K562 (cell line): ENCODE measurements around the gene HGD. TPM values are rescaled to one million over a fixed set of nuclear protein-coding genes. Genes with fewer than 3 reads are reported as not detected.

ENCODE experiments used
- C11orf30 ChIP-seq: fragments of 450-650 bp; IDR thresholded peaks from 2 replicates; pipeline ENCODE4 v1.6.1; 2016; ENCODE audit warnings: low read depth, mild to moderate bottlenecking
- CREM ChIP-seq: IDR thresholded peaks from 2 replicates; pipeline ENCODE4 v1.6.1; 2014; ENCODE audit warnings: antibody characterized with exemption, low read depth
- CSDE1 ChIP-seq, 2 experiments: fragments of 450-650 bp; IDR thresholded peaks; 2 replicates each; pipeline ENCODE4 v1.6.1; 2016; ENCODE audit warnings: mild to moderate bottlenecking in 1 of 2
- DPF2 ChIP-seq: fragments of 450-650 bp; IDR thresholded peaks from 2 replicates; pipeline ENCODE4 v1.6.1; 2016
- E2F6 ChIP-seq, 2 experiments: IDR thresholded peaks; 2 replicates each; pipeline ENCODE4 v1.6.1; 2011; ENCODE audit warnings: borderline replicate concordance in 1 of 2, control low read depth in 1 of 2, low read depth in 1 of 2, low read length in 1 of 2, mild to moderate bottlenecking in 1 of 2, mixed read lengths in 1 of 2, moderate library complexity in 1 of 2; ENCODE audit not compliant: insufficient read depth in 1 of 2, insufficient read length in 1 of 2, poor library complexity in 1 of 2, severe bottlenecking in 1 of 2; ENCODE audit errors: extremely low read depth in 1 of 2
- JUND ChIP-seq, 2 experiments: IDR thresholded peaks; 2 replicates in 1 of 2; 3 replicates in 1 of 2; pipeline ENCODE4 v1.6.1; 2011; ENCODE audit warnings: borderline replicate concordance in 2 of 2, low read depth in 2 of 2, low read length in 2 of 2, improper control_type of control experiment in 1 of 2, missing biosample characterization in 1 of 2, missing genetic modification characterization in 1 of 2, missing genetic modification reagents in 1 of 2
- LARP7 ChIP-seq: fragments of 450-650 bp; IDR thresholded peaks from 2 replicates; pipeline ENCODE4 v1.6.1; 2016
- LEF1 ChIP-seq: fragments of 450-650 bp; IDR thresholded peaks from 2 replicates; pipeline ENCODE4 v1.6.1; 2016; ENCODE audit warnings: mild to moderate bottlenecking
- MAFF ChIP-seq: IDR thresholded peaks from 2 replicates; pipeline ENCODE4 v1.6.1; 2012; ENCODE audit warnings: low read length, improper control_type of control experiment
- MTA3 ChIP-seq: fragments of 450-650 bp; formaldehyde crosslinking; IDR thresholded peaks from 2 replicates; pipeline ENCODE4 v1.6.1; 2017; ENCODE audit warnings: mild to moderate bottlenecking, borderline replicate concordance
- NR2C2 ChIP-seq, 2 experiments: fragments of 200-800 bp in 1 of 2; sonication (Bioruptor generic) in 1 of 2; sonication (generic) in 1 of 2; formaldehyde crosslinking in 1 of 2; IDR thresholded peaks; 2 replicates each; pipeline versions ENCODE4 v1.6.1 to v1.8.0; 2016 to 2022; ENCODE audit warnings: mild to moderate bottlenecking in 1 of 2, missing compliant biosample characterization in 1 of 2, missing genetic modification characterization in 1 of 2, missing genetic modification reagents in 1 of 2
- PHF8 ChIP-seq: fragments of 200-600 bp; sonication (generic); IDR thresholded peaks from 2 replicates; pipeline ENCODE4 v1.6.1; 2012; ENCODE audit warnings: mixed run types, mild to moderate bottlenecking, inconsistent platforms, low read length, moderate library complexity, borderline replicate concordance
- PML ChIP-seq: IDR thresholded peaks from 2 replicates; pipeline ENCODE4 v1.6.1; 2012; ENCODE audit warnings: low read length, inconsistent platforms
- TFAP4 ChIP-seq: sonication (generic); formaldehyde crosslinking; IDR thresholded peaks from 2 replicates; pipeline ENCODE4 v1.8.0; 2022; ENCODE audit warnings: missing genetic modification reagents, mild to moderate bottlenecking, moderate library complexity, borderline replicate concordance
- ZBTB49 ChIP-seq: sonication (generic); formaldehyde crosslinking; IDR thresholded peaks from 2 replicates; pipeline ENCODE4 v1.8.0; 2022; ENCODE audit warnings: missing genetic modification reagents, mild to moderate bottlenecking, borderline replicate concordance
- ZNF143 ChIP-seq: sonication (generic); formaldehyde crosslinking; IDR thresholded peaks from 2 replicates; pipeline ENCODE4 v1.9.0; 2022; ENCODE audit warnings: mild to moderate bottlenecking, missing genetic modification reagents
- ZNF184 ChIP-seq: sonication (generic); formaldehyde crosslinking; IDR thresholded peaks from 2 replicates; pipeline ENCODE4 v1.5.0; 2020; ENCODE audit warnings: missing genetic modification reagents
- ZNF316 ChIP-seq: fragments of 450-650 bp; IDR thresholded peaks from 2 replicates; pipeline ENCODE4 v1.6.1; 2016
- ZNF584 ChIP-seq: fragments of 200-800 bp; sonication (Bioruptor generic); IDR thresholded peaks from 2 replicates; pipeline ENCODE4 v1.6.1; 2016; ENCODE audit warnings: low read depth, mild to moderate bottlenecking, missing genetic modification characterization, missing compliant biosample characterization
- ZNF644 ChIP-seq: fragments of 200-800 bp; sonication (Bioruptor generic); IDR thresholded peaks from 2 replicates; pipeline ENCODE4 v1.6.1; 2016; ENCODE audit warnings: low read depth, missing genetic modification characterization, missing compliant biosample characterization
- ZNF696 ChIP-seq: fragments of 250-450 bp; sonication (Bioruptor Pico); conservative IDR thresholded peaks from 2 replicates; pipeline ENCODE4 v1.4.0; 2020; ENCODE audit warnings: mild to moderate bottlenecking, moderate library complexity
- polyA plus RNA-seq, 8 experiments: library from polyadenylated mRNA; depleted of rRNA in 4 of 8; stranded (reverse) in 5 of 8; unstranded in 3 of 8; fragments of >200 nt; fragmentation: Nextera tagmentation in 2 of 8; fragmentation: Illumina TruSeq in 1 of 8; extraction: Ambion mirVana in 2 of 8; extraction: Trizol in 1 of 8; gene quantifications; 2 replicates each; pipeline versions ENCODE4 v1.2.1 to v1.2.3, GENCODE V29; 2011 to 2014; ENCODE audit warnings: inconsistent platforms in 1 of 8, missing spikeins in 1 of 8
- total RNA-seq, 7 experiments: library from RNA; depleted of rRNA in 6 of 7; stranded (reverse); fragments of >200 nt in 6 of 7; fragmentation: Illumina TruSeq in 2 of 7; extraction: Trizol in 2 of 7; gene quantifications; 2 replicates each; pipeline versions ENCODE4 v1.2.1 to v1.2.3, GENCODE V29; 2011 to 2021; ENCODE audit warnings: low replicate concordance in 1 of 7

HGD gene
- total and polyA plus RNA-seq, 9 of the 15 experiments (the other 6 are each of a cell fraction or from before 2014, with no cell fraction given), result 0.08 to 0.25 (median 0.17) TPM; not detected in 4

- TF ChIP-seq E2F6 (IDR thresholded peaks at IDR 0.05; ENCODE audit: borderline replicate concordance in 1 of 2, extremely low read depth in 1 of 2, insufficient read depth in 1 of 2, insufficient read length in 1 of 2, low read depth in 1 of 2, low read length in 1 of 2, poor library complexity in 1 of 2, severe bottlenecking in 1 of 2) (peak in 1 of 2 experiments; percentile 40), NR2C2 (CRISPR knock-in tag; IDR thresholded peaks at IDR 0.05) (no peak), NR2C2 (tag; IDR thresholded peaks at IDR 0.05) (0 out of 2 replicates have a peak, but pooled peaks have one; percentile 11), CREM (peak; percentile 88), ZNF696 (CRISPR knock-in tag) (no peak), JUND (IDR thresholded peaks at IDR 0.05; ENCODE audit: borderline replicate concordance, low read depth, low read length) (peak; percentile 91), JUND (tag; IDR thresholded peaks at IDR 0.05; ENCODE audit: borderline replicate concordance, low read depth, low read length) (peak; percentile 92), TFAP4 (CRISPR knock-in tag) (peak; percentile 37), ZNF584 (peak; percentile 82), LEF1 (peak; percentile 61), MTA3 (peak; percentile 38; the same call in 1 of the 2 replicates), C11orf30 (peak; percentile 96), ZNF316 (peak; percentile 96), ZNF143 (CRISPR knock-in tag) (no peak), CSDE1 (IDR thresholded peaks at IDR 0.05) (no peak), LARP7 (no peak), MAFF (peak; percentile 90), PML (peak; percentile 42; the same call in 1 of the 2 replicates), PHF8 (peak; percentile 29; the same call in 1 of the 2 replicates), DPF2 (peak; percentile 78), ZNF184 (CRISPR knock-in tag) (no peak), ZBTB49 (CRISPR knock-in tag) (no peak), ZNF644 (tag) (peak; percentile 72; the same call in 1 of the 2 replicates)
These were observed 39.6 kb downstream of the HGD start (continued) for GRCh38 chr3:120642368-120642948.
